Epithelial cell of prostate (primary cell): ENCODE data around the gene CD6.

Experiments used
- DNase-seq: peaks from one replicate; pipeline ENCODE4 v3.0.0-alpha.2; 2011; ENCODE audit warnings: low read depth, low spot score
- H3K27ac ChIP-seq: fragments of 450-650 bp; 2 replicates; pipeline ENCODE4 v1.5.1; 2017; ENCODE audit warnings: mild to moderate bottlenecking

CD6 gene

GRCh38 chr11:60978546-60979380 is 7.3 kb downstream of the CD6 start:
- peak; percentile 90 for DNase-seq
- no peak overlapping the region for H3K27ac ChIP-seq

- no peak overlapping the region for H3K27ac ChIP-seq
Measured at GRCh38 chr11:60981515-60981914, 10.0 kb downstream of the CD6 start.

GRCh38 chr11:60982184-60982583 is 10.7 kb downstream of the CD6 start:
- H3K27ac ChIP-seq: no peak overlapping the region
- DNase-seq: no peak

More at GRCh38 chr11:60981515-60981914, 10.0 kb downstream of the CD6 start:
- no peak for DNase-seq

- no peak for DNase-seq
- H3K27ac ChIP-seq: no peak overlapping the region
Measured at GRCh38 chr11:60984149-60984548, 12.7 kb downstream of the CD6 start.

GRCh38 chr11:60984636-60985035 is 13.2 kb downstream of the CD6 start:
- H3K27ac ChIP-seq: no peak overlapping the region
- no peak for DNase-seq

GRCh38 chr11:60985501-60985900 is 14.0 kb downstream of the CD6 start:
- no peak for DNase-seq
- peak overlapping the region; percentile 43 for H3K27ac ChIP-seq

GRCh38 chr11:60985991-60986915 is 14.8 kb downstream of the CD6 start:
- peak overlapping the region; percentile 43 for H3K27ac ChIP-seq
- peak; percentile 94 for DNase-seq

- DNase-seq: no peak
- H3K27ac ChIP-seq: no peak overlapping the region
Measured at GRCh38 chr11:60987577-60988277, 16.2 kb downstream of the CD6 start.

- H3K27ac ChIP-seq: no peak overlapping the region
- DNase-seq: no peak
Measured at GRCh38 chr11:60988658-60989057, 17.2 kb downstream of the CD6 start.

GRCh38 chr11:60989093-60989650 is 17.7 kb downstream of the CD6 start:
- DNase-seq: no peak
- no peak overlapping the region for H3K27ac ChIP-seq

GRCh38 chr11:60991457-60991856 is 20.0 kb downstream of the CD6 start:
- no peak overlapping the region for H3K27ac ChIP-seq
- DNase-seq: no peak

GRCh38 chr11:60992842-60993409 is 21.4 kb downstream of the CD6 start:
- H3K27ac ChIP-seq: no peak overlapping the region

GRCh38 chr11:60993615-60994014 is 22.1 kb downstream of the CD6 start:
- DNase-seq: no peak

More at GRCh38 chr11:60992842-60993409, 21.4 kb downstream of the CD6 start:
- DNase-seq: no peak

GRCh38 chr11:60994541-60995080 is 23.1 kb downstream of the CD6 start:
- DNase-seq: no peak
- H3K27ac ChIP-seq: no peak overlapping the region

More at GRCh38 chr11:60993615-60994014, 22.1 kb downstream of the CD6 start:
- no peak overlapping the region for H3K27ac ChIP-seq

- no peak for DNase-seq
- no peak overlapping the region for H3K27ac ChIP-seq
Measured at GRCh38 chr11:60995798-60996197, 24.3 kb downstream of the CD6 start.

- H3K27ac ChIP-seq: no peak overlapping the region
- DNase-seq: no peak
Measured at GRCh38 chr11:60996381-60997138, 25.1 kb downstream of the CD6 start.

- no peak overlapping the region for H3K27ac ChIP-seq
- DNase-seq: no peak
Measured at GRCh38 chr11:61000426-61000825, 28.9 kb downstream of the CD6 start.

- H3K27ac ChIP-seq: no peak overlapping the region
- no peak for DNase-seq
Measured at GRCh38 chr11:61001931-61002330, 30.5 kb downstream of the CD6 start.

- no peak overlapping the region for H3K27ac ChIP-seq
- no peak for DNase-seq
Measured at GRCh38 chr11:61002598-61002997, 31.1 kb downstream of the CD6 start.
